ENCODE measurements around the gene MIS18BP1.
"Not testable (repeated sequence)": the region's sequence is repeated elsewhere in the genome, so short reads cannot be mapped to it uniquely, and the experiment has no call there.

The MIS18BP1 gene

GRCh38 chr14:45242706-45243105 lies 10.3 kb downstream of the MIS18BP1 start:
- FAIRE-seq = no peak

GRCh38 chr14:45238988-45239387 lies 14.0 kb downstream of the MIS18BP1 start:
- FAIRE-seq = no peak

- FAIRE-seq = no peak
Observed at GRCh38 chr14:45227566-45227965, 25.4 kb downstream of the MIS18BP1 start.

GRCh38 chr14:45222485-45223262 lies 30.3 kb downstream of the MIS18BP1 start:
- no peak for FAIRE-seq

GRCh38 chr14:45214341-45214740 lies 38.7 kb downstream of the MIS18BP1 start:
- not testable (repeated sequence) for FAIRE-seq

- not testable (repeated sequence) for FAIRE-seq
Observed at GRCh38 chr14:45213716-45214115, 39.3 kb downstream of the MIS18BP1 start.

GRCh38 chr14:45212231-45212630 lies 40.8 kb downstream of the MIS18BP1 start:
- no peak for FAIRE-seq

GRCh38 chr14:45211295-45211694 lies 41.7 kb downstream of the MIS18BP1 start:
- no peak for FAIRE-seq

GRCh38 chr14:45210159-45210558 lies 42.8 kb downstream of the MIS18BP1 start:
- no peak for FAIRE-seq

- FAIRE-seq = no peak
Observed at GRCh38 chr14:45204241-45204640, 48.8 kb downstream of the MIS18BP1 start.

GRCh38 chr14:45201905-45202304 lies 51.1 kb downstream of the MIS18BP1 start:
- no peak for FAIRE-seq

- no peak for FAIRE-seq
Observed at GRCh38 chr14:45199230-45199629, 53.8 kb downstream of the MIS18BP1 start.

- no peak for FAIRE-seq
Observed at GRCh38 chr14:45198551-45198950, 54.5 kb downstream of the MIS18BP1 start.

- FAIRE-seq = no peak
Observed at GRCh38 chr14:45194964-45195363, 58.0 kb downstream of the MIS18BP1 start.

- FAIRE-seq = no peak
Observed at GRCh38 chr14:45185100-45185814, 67.7 kb downstream of the MIS18BP1 start.

GRCh38 chr14:45181806-45182205 lies 71.2 kb downstream of the MIS18BP1 start:
- FAIRE-seq = no peak

- FAIRE-seq = peak; percentile 35
Observed at GRCh38 chr14:45181329-45181728, 71.7 kb downstream of the MIS18BP1 start.

- FAIRE-seq = no peak
Observed at GRCh38 chr14:45177076-45177475, 75.9 kb downstream of the MIS18BP1 start.

- FAIRE-seq = no peak
Observed at GRCh38 chr14:45169906-45170305, 83.1 kb downstream of the MIS18BP1 start.

GRCh38 chr14:45156067-45156466 lies 96.9 kb downstream of the MIS18BP1 start:
- FAIRE-seq = no peak
